GM12878 (cell line): ENCODE data around the gene RAB40B. TPM values are rescaled to one million over a fixed set of nuclear protein-coding genes. Genes with fewer than 3 reads are reported as not detected.

Experiments used
- ATAC-seq: fragments of 200-7000 bp; cut with Tn5 transposase; 3 replicates; pipeline ENCODE4 v1.9.1; 2020; ENCODE audit warnings: mild to moderate bottlenecking, moderate library complexity
- BruUV-seq: library from RNA; stranded (reverse); fragments of 400-500 nt; replicated peaks from 2 replicates; lab custom pipeline; 2021; lab: Mats Ljungman, UMichigan
- CTCF ChIA-PET: fragments of 300-600 bp; sonication (Branson Sonifier 250); formaldehyde crosslinking; extraction: SDS; loops from one replicate; lab custom pipeline; 2021; ENCODE audit warnings: inconsistent platforms; lab: Yijun Ruan, JAX
- POLR2A ChIA-PET: fragments of 350-600 bp; formaldehyde crosslinking; extraction: SDS; loops from one replicate; lab custom pipeline; 2021; ENCODE audit warnings: inconsistent platforms; lab: Charles Lee
- RAD21 ChIA-PET: fragments of 300-600 bp; sonication (Branson Sonifier 250); formaldehyde crosslinking; loops from one replicate; lab custom pipeline; 2023; ENCODE audit warnings: antibody characterized with exemption; ENCODE audit not compliant: unreplicated experiment; lab: Charles Lee
- SMC1A ChIA-PET: fragments of 300-600 bp; sonication (Branson Sonifier 250); formaldehyde crosslinking; loops from one replicate; lab custom pipeline; 2023; ENCODE audit not compliant: unreplicated experiment, uncharacterized antibody; lab: Charles Lee
- DNase-seq: peaks from one replicate; pipeline ENCODE4 v3.0.0-alpha.2; 2011; ENCODE audit warnings: low read depth, low spot score
- FAIRE-seq: peaks from 3 replicates; lab custom pipeline; 2011; peaks lifted over from hg19 to GRCh38; lab: Jason Lieb, UNC
- H2AFZ ChIP-seq: 2 replicates; pipeline ENCODE4 v1.6.0; 2011; ENCODE audit warnings: low read depth, low read length, control low read depth; ENCODE audit not compliant: control insufficient read depth
- H3K27ac ChIP-seq: 2 replicates; pipeline ENCODE4 v1.5.1; 2011; ENCODE audit warnings: control low read depth; ENCODE audit not compliant: control insufficient read depth, insufficient read depth
- H3K27me3 ChIP-seq, 2 experiments: replicated peaks in 1 of 2; 2 replicates each; pipeline versions ENCODE4 v1.6.0 to v1.6.1; 2011; ENCODE audit warnings: low read length in 1 of 2; ENCODE audit not compliant: control insufficient read depth in 2 of 2, insufficient read depth in 2 of 2
- H3K36me3 ChIP-seq, 2 experiments: 2 replicates each; pipeline ENCODE4 v1.5.1; 2011; ENCODE audit warnings: low read length in 1 of 2; ENCODE audit not compliant: control insufficient read depth in 2 of 2, insufficient read depth in 2 of 2
- H3K4me1 ChIP-seq: 2 replicates; pipeline ENCODE4 v1.6.1; 2011; ENCODE audit warnings: mild to moderate bottlenecking, low read length, moderate library complexity, mixed read lengths; ENCODE audit not compliant: control insufficient read depth, insufficient read depth
- H3K4me2 ChIP-seq: 2 replicates; pipeline ENCODE4 v1.6.0; 2011; ENCODE audit warnings: control low read depth; ENCODE audit not compliant: control insufficient read depth, insufficient read depth
- H3K4me3 ChIP-seq: fragments of 200-600 bp; sonication (generic); 2 replicates; pipeline ENCODE4 v1.5.1; 2016
- H3K79me2 ChIP-seq: 2 replicates; pipeline ENCODE4 v1.6.0; 2011; ENCODE audit warnings: low read length; ENCODE audit not compliant: control insufficient read depth, insufficient read depth
- H3K9ac ChIP-seq: 2 replicates; pipeline ENCODE4 v1.8.0; 2011; ENCODE audit warnings: low read length, control low read depth, mixed read lengths; ENCODE audit not compliant: control insufficient read depth, insufficient read depth
- H3K9me3 ChIP-seq: replicated peaks from 3 replicates; pipeline ENCODE4 v1.5.1; 2011; ENCODE audit warnings: mild to moderate bottlenecking, low read length; ENCODE audit not compliant: control insufficient read depth, insufficient read depth
- H4K20me1 ChIP-seq: 2 replicates; pipeline ENCODE4 v1.6.0; 2011; ENCODE audit not compliant: control insufficient read depth, insufficient read depth
- ATF7 ChIP-seq: fragments of 450-650 bp; IDR thresholded peaks from 2 replicates; pipeline ENCODE4 v1.6.1; 2016; ENCODE audit warnings: low read depth, mild to moderate bottlenecking
- BCL11A ChIP-seq: IDR thresholded peaks from 2 replicates; pipeline ENCODE4 v1.6.1; 2011; ENCODE audit warnings: low read depth, low read length
- CBX5 ChIP-seq: sonication (generic); IDR thresholded peaks from 2 replicates; pipeline ENCODE4 v1.6.1; 2016; ENCODE audit warnings: low read depth, moderate library complexity, mild to moderate bottlenecking, inconsistent platforms
- FOS ChIP-seq: IDR thresholded peaks from 3 replicates; pipeline ENCODE4 v1.6.1; 2011; ENCODE audit warnings: borderline replicate concordance; ENCODE audit not compliant: insufficient read length; ENCODE audit errors: extremely low read depth
- FOXK2 ChIP-seq: fragments of 450-650 bp; IDR thresholded peaks from 2 replicates; pipeline ENCODE4 v1.6.1; 2017; ENCODE audit warnings: mild to moderate bottlenecking, moderate library complexity
- GABPA ChIP-seq: IDR thresholded peaks from 2 replicates; pipeline ENCODE4 v1.6.1; 2014; ENCODE audit warnings: antibody characterized with exemption, low read depth, mild to moderate bottlenecking, inconsistent platforms
- KAT2A ChIP-seq: conservative IDR thresholded peaks from 2 replicates; pipeline ENCODE4 v1.6.1; 2011; ENCODE audit warnings: low read depth, low read length; ENCODE audit not compliant: control insufficient read depth
- MTA3 ChIP-seq: IDR thresholded peaks from 2 replicates; pipeline ENCODE4 v1.6.1; 2012; ENCODE audit warnings: low read length, inconsistent platforms, borderline replicate concordance
- NBN ChIP-seq: fragments of 450-650 bp; IDR thresholded peaks from 2 replicates; pipeline ENCODE4 v1.6.1; 2016
- SMAD5 ChIP-seq: IDR thresholded peaks from 2 replicates; pipeline ENCODE4 v1.6.1; 2016; ENCODE audit warnings: antibody characterized with exemption, low read depth
- SP1 ChIP-seq: IDR thresholded peaks from one replicate; pipeline ENCODE4 v1.6.1; 2011; ENCODE audit warnings: low read depth, low read length
- TCF12 ChIP-seq: IDR thresholded peaks from 2 replicates; pipeline ENCODE4 v1.6.1; 2011; ENCODE audit warnings: low read depth, mild to moderate bottlenecking, low read length
- TCF3 ChIP-seq: IDR thresholded peaks from 2 replicates; pipeline ENCODE4 v1.6.1; 2012; ENCODE audit warnings: low read depth, mild to moderate bottlenecking, low read length, borderline replicate concordance; ENCODE audit not compliant: insufficient read depth
- ZNF207 ChIP-seq: fragments of 450-650 bp; IDR thresholded peaks from 2 replicates; pipeline ENCODE4 v1.6.1; 2014; ENCODE audit warnings: antibody characterized with exemption, mild to moderate bottlenecking, borderline replicate concordance
- WGBS: methylation state at CpG from one replicate; pipeline ENCODE4 v1.1.6; 2016; ENCODE audit warnings: low lambda C conversion rate; ENCODE audit not compliant: insufficient replicate concordance, insufficient coverage; ENCODE audit errors: missing lambda C conversion rate; 5-methylcytosine and 5-hydroxymethylcytosine counted together
- in situ Hi-C: fragments of 300-500 bp; cut with MboI; formaldehyde crosslinking; loops from 9 replicates; pipeline ENCODE4 v1.14.3; 2018; ENCODE audit warnings: mixed read lengths
- intact Hi-C: fragments of 100-400 bp; cut with micrococcal nuclease; formaldehyde crosslinking; loops from one replicate; pipeline ENCODE4 v1.14.2; 2022; ENCODE audit not compliant: unreplicated experiment
- polyA plus RNA-seq, 11 experiments: library from polyadenylated mRNA; depleted of rRNA in 4 of 11; unstranded in 6 of 11; stranded (reverse) in 5 of 11; fragments of >200 nt; fragmentation: Nextera tagmentation in 4 of 11; fragmentation: Illumina TruSeq in 1 of 11; extraction: Ambion mirVana in 4 of 11; extraction: Trizol in 1 of 11; gene quantifications; 1 replicate in 1 of 11; 2 replicates in 10 of 11; pipeline versions ENCODE4 v1.2.1 to v1.2.3, GENCODE V29; 2011 to 2016; ENCODE audit warnings: inconsistent platforms in 2 of 11, missing spikeins in 2 of 11, low read depth in 1 of 11
- total RNA-seq, 4 experiments: library from RNA; depleted of rRNA in 3 of 4; stranded (reverse); fragments of >200 nt in 3 of 4; fragmentation: Illumina TruSeq in 1 of 4; extraction: Trizol in 1 of 4; gene quantifications; 2 replicates each; pipeline versions ENCODE4 v1.2.1 to v1.2.3, GENCODE V29; 2013 to 2021
- TF ChIP-seq, protein P1 (sequence below): IDR thresholded peaks from 2 replicates; pipeline ENCODE4 v1.6.1; 2012; ENCODE audit warnings: low read depth, low read length, improper control_type of control experiment
- TF ChIP-seq, protein P2 (sequence below): IDR thresholded peaks from 2 replicates; pipeline ENCODE4 v1.6.1; 2011; ENCODE audit warnings: low read depth, mild to moderate bottlenecking, low read length, moderate library complexity, borderline replicate concordance; ENCODE audit errors: extremely low read depth
- TF ChIP-seq, protein P3 (sequence below): fragments of 450-650 bp; IDR thresholded peaks from 2 replicates; pipeline ENCODE4 v1.6.1; 2017; ENCODE audit warnings: low read depth, mild to moderate bottlenecking, moderate library complexity
- TF ChIP-seq, protein P4 (sequence below): IDR thresholded peaks from 2 replicates; pipeline ENCODE4 v1.6.1; 2012; ENCODE audit warnings: low read length, inconsistent platforms

Gene RAB40B
- total and polyA plus RNA-seq, 10 of the 15 experiments (the other 5 are each of a cell fraction or from before 2014, with no cell fraction given), result 0.06 to 2.8 (median 1.4) TPM

DNA sequence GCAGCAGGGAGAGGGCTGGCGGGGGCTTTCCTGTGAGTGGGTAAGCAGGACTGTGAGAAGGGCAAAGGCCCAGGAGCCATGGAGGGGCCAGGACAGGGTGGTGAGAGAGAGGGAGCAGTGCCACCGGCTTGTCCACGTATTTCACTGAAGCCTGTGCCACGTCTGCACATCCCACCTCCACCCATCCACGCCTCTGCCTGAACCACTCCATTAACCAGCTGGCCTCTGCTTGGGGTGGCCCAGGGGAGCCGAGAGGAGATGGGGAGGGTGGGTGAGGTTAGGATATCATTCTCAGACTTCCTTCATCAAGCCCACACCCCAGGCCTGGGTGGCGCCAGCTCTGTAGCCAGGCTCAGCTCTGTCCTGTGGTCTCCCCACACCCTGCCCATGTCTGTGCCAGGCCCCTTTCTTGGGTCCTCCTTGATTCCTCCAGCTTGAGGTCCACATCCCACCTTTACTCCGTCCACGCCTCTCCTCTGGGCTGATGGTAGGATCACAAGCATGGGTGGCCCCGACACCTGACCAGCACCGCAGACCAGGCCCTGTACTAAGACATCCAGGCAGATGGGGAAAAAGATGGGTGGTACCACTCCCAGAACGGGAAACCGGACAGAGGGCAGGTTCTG, 33.7 kb upstream of the RAB40B start:
- intact Hi-C loops (no loop called here), in situ Hi-C loops (no loop called here)
- BruUV-seq, result no TSS peak
- ChIA-PET SMC1A (no interaction called here), RAD21 (no interaction called here), CTCF (no interaction called here), POLR2A (no interaction called here)
- Histone ChIP-seq H2AFZ (no peak overlapping the region), H3K4me2 (no peak overlapping the region), H3K4me3 (no peak overlapping the region), H3K27me3 (no peaks in the 10 kb centered on the region), H3K9ac (no peak overlapping the region), H3K79me2 (no peaks in the 10 kb centered on the region), H4K20me1 (no peaks in the 10 kb centered on the region), H3K9me3 (peaks cover 7% of the 10 kb centered on the region; the same call in 2 of the 3 replicates), H3K36me3 (peaks cover 2% of the 10 kb centered on the region in 2 experiments; a peak in 3 of 4 replicates), H3K27ac (no peak overlapping the region), H3K4me1 (no peaks in the 10 kb centered on the region)
- ATAC-seq (no peak), DNase-seq (no peak), FAIRE-seq (no peak)
- 97% methylated on average over 13 of the region's 13 CpGs for WGBS
- TF ChIP-seq KAT2A (no peak), SP1 (no peak), BCL11A (no peak), NBN (no peak), ZNF207 (no peak), FOS (no peak), SMAD5 (no peak), ATF7 (no peak), TCF3 (no peak), GABPA (no peak), CBX5 (no peak), MTA3 (no peak), FOXK2 (no peak), TCF12 (no peak)
- TF ChIP-seq, protein P1, sequence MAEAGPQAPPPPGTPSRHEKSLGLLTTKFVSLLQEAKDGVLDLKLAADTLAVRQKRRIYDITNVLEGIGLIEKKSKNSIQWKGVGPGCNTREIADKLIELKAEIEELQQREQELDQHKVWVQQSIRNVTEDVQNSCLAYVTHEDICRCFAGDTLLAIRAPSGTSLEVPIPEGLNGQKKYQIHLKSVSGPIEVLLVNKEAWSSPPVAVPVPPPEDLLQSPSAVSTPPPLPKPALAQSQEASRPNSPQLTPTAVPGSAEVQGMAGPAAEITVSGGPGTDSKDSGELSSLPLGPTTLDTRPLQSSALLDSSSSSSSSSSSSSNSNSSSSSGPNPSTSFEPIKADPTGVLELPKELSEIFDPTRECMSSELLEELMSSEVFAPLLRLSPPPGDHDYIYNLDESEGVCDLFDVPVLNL, result no peak
- TF ChIP-seq, protein P2, sequence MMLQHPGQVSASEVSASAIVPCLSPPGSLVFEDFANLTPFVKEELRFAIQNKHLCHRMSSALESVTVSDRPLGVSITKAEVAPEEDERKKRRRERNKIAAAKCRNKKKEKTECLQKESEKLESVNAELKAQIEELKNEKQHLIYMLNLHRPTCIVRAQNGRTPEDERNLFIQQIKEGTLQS, result no peak
- TF ChIP-seq, protein P3, sequence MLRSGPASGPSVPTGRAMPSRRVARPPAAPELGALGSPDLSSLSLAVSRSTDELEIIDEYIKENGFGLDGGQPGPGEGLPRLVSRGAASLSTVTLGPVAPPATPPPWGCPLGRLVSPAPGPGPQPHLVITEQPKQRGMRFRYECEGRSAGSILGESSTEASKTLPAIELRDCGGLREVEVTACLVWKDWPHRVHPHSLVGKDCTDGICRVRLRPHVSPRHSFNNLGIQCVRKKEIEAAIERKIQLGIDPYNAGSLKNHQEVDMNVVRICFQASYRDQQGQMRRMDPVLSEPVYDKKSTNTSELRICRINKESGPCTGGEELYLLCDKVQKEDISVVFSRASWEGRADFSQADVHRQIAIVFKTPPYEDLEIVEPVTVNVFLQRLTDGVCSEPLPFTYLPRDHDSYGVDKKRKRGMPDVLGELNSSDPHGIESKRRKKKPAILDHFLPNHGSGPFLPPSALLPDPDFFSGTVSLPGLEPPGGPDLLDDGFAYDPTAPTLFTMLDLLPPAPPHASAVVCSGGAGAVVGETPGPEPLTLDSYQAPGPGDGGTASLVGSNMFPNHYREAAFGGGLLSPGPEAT, result no peak
- TF ChIP-seq, protein P4, sequence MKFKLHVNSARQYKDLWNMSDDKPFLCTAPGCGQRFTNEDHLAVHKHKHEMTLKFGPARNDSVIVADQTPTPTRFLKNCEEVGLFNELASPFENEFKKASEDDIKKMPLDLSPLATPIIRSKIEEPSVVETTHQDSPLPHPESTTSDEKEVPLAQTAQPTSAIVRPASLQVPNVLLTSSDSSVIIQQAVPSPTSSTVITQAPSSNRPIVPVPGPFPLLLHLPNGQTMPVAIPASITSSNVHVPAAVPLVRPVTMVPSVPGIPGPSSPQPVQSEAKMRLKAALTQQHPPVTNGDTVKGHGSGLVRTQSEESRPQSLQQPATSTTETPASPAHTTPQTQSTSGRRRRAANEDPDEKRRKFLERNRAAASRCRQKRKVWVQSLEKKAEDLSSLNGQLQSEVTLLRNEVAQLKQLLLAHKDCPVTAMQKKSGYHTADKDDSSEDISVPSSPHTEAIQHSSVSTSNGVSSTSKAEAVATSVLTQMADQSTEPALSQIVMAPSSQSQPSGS, result no peak
